NCI-H345 (cell line): ENCODE measurements around the gene RAD52.
"Not testable (repeated sequence)": the region's sequence is repeated elsewhere in the genome, so short reads cannot be mapped to it uniquely, and the experiment has no call there.

Source experiments
- DNase-seq: peaks from one replicate; lab custom pipeline; 2025; lab: John Stamatoyannopoulos, UW

The RAD52 gene

GRCh38 chr12:967641-968040 lies 18.1 kb upstream of the RAD52 start:
- no peak for DNase-seq

GRCh38 chr12:966724-967123 lies 17.2 kb upstream of the RAD52 start:
- no peak for DNase-seq

GRCh38 chr12:958588-959123 lies 9.2 kb upstream of the RAD52 start:
- peak; percentile 15 for DNase-seq

- no peak for DNase-seq
Measured at GRCh38 chr12:955939-956338, 6.4 kb upstream of the RAD52 start.

- DNase-seq = no peak
Measured at GRCh38 chr12:954741-955140, 5.2 kb upstream of the RAD52 start.

- DNase-seq = no peak
Measured at GRCh38 chr12:953776-954175, 4.3 kb upstream of the RAD52 start.

GRCh38 chr12:951176-951575 lies 1.7 kb upstream of the RAD52 start:
- DNase-seq = no peak

- no peak for DNase-seq
Measured at GRCh38 chr12:948238-948637, 1.3 kb downstream of the RAD52 start.

- no peak for DNase-seq
Measured at GRCh38 chr12:946631-947030, 2.9 kb downstream of the RAD52 start.

- no peak for DNase-seq
Measured at GRCh38 chr12:946212-946611, 3.3 kb downstream of the RAD52 start.

- DNase-seq = no peak
Measured at GRCh38 chr12:944211-944610, 5.3 kb downstream of the RAD52 start.

GRCh38 chr12:943051-943450 lies 6.4 kb downstream of the RAD52 start:
- DNase-seq = no peak

- DNase-seq = no peak
Measured at GRCh38 chr12:938810-939209, 10.7 kb downstream of the RAD52 start.

- no peak for DNase-seq
Measured at GRCh38 chr12:936377-937345, 12.8 kb downstream of the RAD52 start.

GRCh38 chr12:935891-936290 lies 13.6 kb downstream of the RAD52 start:
- DNase-seq = not testable (repeated sequence)

GRCh38 chr12:931591-931990 lies 17.9 kb downstream of the RAD52 start:
- no peak for DNase-seq

GRCh38 chr12:931060-931459 lies 18.4 kb downstream of the RAD52 start:
- no peak for DNase-seq

GRCh38 chr12:926641-927040 lies 22.9 kb downstream of the RAD52 start:
- DNase-seq = no peak

- no peak for DNase-seq
Measured at GRCh38 chr12:922285-922684, 27.2 kb downstream of the RAD52 start.

GRCh38 chr12:920676-921075 lies 28.8 kb downstream of the RAD52 start:
- no peak for DNase-seq

- DNase-seq = no peak
Measured at GRCh38 chr12:916712-917445, 32.6 kb downstream of the RAD52 start.

GRCh38 chr12:916240-916639 lies 33.3 kb downstream of the RAD52 start:
- no peak for DNase-seq

GRCh38 chr12:915090-915489 lies 34.4 kb downstream of the RAD52 start:
- DNase-seq = no peak
